GM19035 (cell line): ENCODE results near the gene ZFP36L2.

Source experiments
- ATAC-seq: cut with Tn5 transposase; IDR thresholded peaks from one replicate; pipeline ENCODE4 v1.9.1; 2021; ENCODE audit not compliant: unreplicated experiment

The ZFP36L2 gene

GRCh38 chr2:43226558-43226954, at the start of gene ZFP36L2:
ZFP36L2 (minus strand) TSS chr2:43226606; CDS start chr2:43226315, 291 bp downstream.
- peak; percentile 58 for ATAC-seq

- no peak for ATAC-seq
Measured at GRCh38 chr2:43274721-43275120, 48.3 kb upstream of the ZFP36L2 start.

- no peak for ATAC-seq
Measured at GRCh38 chr2:43274055-43274454, 47.6 kb upstream of the ZFP36L2 start.

GRCh38 chr2:43273529-43273928, 47.1 kb upstream of the ZFP36L2 start:
- ATAC-seq = no peak

GRCh38 chr2:43270930-43271615, 44.7 kb upstream of the ZFP36L2 start:
- no peak for ATAC-seq

- no peak for ATAC-seq
Measured at GRCh38 chr2:43270461-43270860, 44.1 kb upstream of the ZFP36L2 start.

GRCh38 chr2:43269706-43270105, 43.3 kb upstream of the ZFP36L2 start:
- ATAC-seq = no peak

GRCh38 chr2:43269074-43269572, 42.7 kb upstream of the ZFP36L2 start:
- ATAC-seq = no peak

GRCh38 chr2:43268066-43268953, 41.9 kb upstream of the ZFP36L2 start:
- ATAC-seq = no peak

GRCh38 chr2:43267381-43267780, 41.0 kb upstream of the ZFP36L2 start:
- no peak for ATAC-seq

GRCh38 chr2:43266711-43267111, 40.3 kb upstream of the ZFP36L2 start:
- no peak for ATAC-seq

GRCh38 chr2:43265421-43265820, 39.0 kb upstream of the ZFP36L2 start:
- no peak for ATAC-seq

- ATAC-seq = no peak
Measured at GRCh38 chr2:43265001-43265400, 38.6 kb upstream of the ZFP36L2 start.

- ATAC-seq = no peak
Measured at GRCh38 chr2:43262951-43263350, 36.5 kb upstream of the ZFP36L2 start.

- no peak for ATAC-seq
Measured at GRCh38 chr2:43262239-43262638, 35.8 kb upstream of the ZFP36L2 start.

GRCh38 chr2:43259512-43259911, 33.1 kb upstream of the ZFP36L2 start:
- no peak for ATAC-seq

GRCh38 chr2:43258547-43259156, 32.2 kb upstream of the ZFP36L2 start:
- no peak for ATAC-seq

- no peak for ATAC-seq
Measured at GRCh38 chr2:43255296-43255910, 29.0 kb upstream of the ZFP36L2 start.

- ATAC-seq = no peak
Measured at GRCh38 chr2:43254331-43254730, 27.9 kb upstream of the ZFP36L2 start.

- no peak for ATAC-seq
Measured at GRCh38 chr2:43251171-43251731, 24.8 kb upstream of the ZFP36L2 start.

GRCh38 chr2:43250015-43250414, 23.6 kb upstream of the ZFP36L2 start:
- no peak for ATAC-seq
